Panc1 (cell line): ENCODE data around the gene SCAP. TPM values are rescaled to one million over a fixed set of nuclear protein-coding genes. Genes with fewer than 3 reads are reported as not detected.

Experiments used
- ATAC-seq: fragments of 200-7000 bp; cut with Tn5 transposase; 2 replicates; pipeline ENCODE4 v1.9.1; 2020; ENCODE audit warnings: mild to moderate bottlenecking, moderate library complexity
- BruUV-seq: library from RNA; stranded (reverse); fragments of 400-500 nt; replicated peaks from 2 replicates; lab custom pipeline; 2021; lab: Mats Ljungman, UMichigan
- CTCF ChIA-PET: fragments of 300-600 bp; sonication (Branson Sonifier 250); formaldehyde crosslinking; loops from one replicate; lab custom pipeline; 2022; ENCODE audit warnings: antibody characterized with exemption; lab: Charles Lee
- POLR2A ChIA-PET: fragments of 300-600 bp; sonication (Branson Sonifier 250); formaldehyde crosslinking; loops from one replicate; lab custom pipeline; 2022; ENCODE audit warnings: antibody characterized with exemption; lab: Charles Lee
- DNase-seq: peaks from one replicate; pipeline ENCODE4 v3.0.0-alpha.2; 2010; ENCODE audit warnings: low read depth, low spot score
- H3K27ac ChIP-seq: 2 replicates; pipeline ENCODE4 v1.5.1; 2011; ENCODE audit warnings: mild to moderate bottlenecking, low read length, inconsistent platforms
- H3K27me3 ChIP-seq: fragments of 200-500 bp; sonication (Bioruptor generic); 2 replicates; pipeline ENCODE4 v1.6.0; 2014; ENCODE audit warnings: low read length, inconsistent platforms; ENCODE audit not compliant: control insufficient read depth, insufficient read depth
- H3K36me3 ChIP-seq: fragments of 200-500 bp; sonication (Bioruptor generic); 2 replicates; pipeline ENCODE4 v1.5.1; 2014; ENCODE audit warnings: inconsistent platforms, mild to moderate bottlenecking, low read length, moderate library complexity; ENCODE audit not compliant: control insufficient read depth, insufficient read depth
- H3K4me1 ChIP-seq: 2 replicates; pipeline ENCODE4 v1.5.1; 2011; ENCODE audit warnings: inconsistent platforms, mild to moderate bottlenecking, low read length, moderate library complexity; ENCODE audit not compliant: control insufficient read depth, insufficient read depth
- H3K4me3 ChIP-seq, 2 experiments: 2 replicates each; pipeline ENCODE4 v1.5.1; 2011 to 2012; ENCODE audit warnings: low read depth in 2 of 2, low read length in 2 of 2, mild to moderate bottlenecking in 2 of 2, inconsistent platforms in 1 of 2, moderate library complexity in 1 of 2
- H3K9me3 ChIP-seq: fragments of 200-500 bp; sonication (Bioruptor generic); 2 replicates; pipeline ENCODE4 v1.5.1; 2014; ENCODE audit warnings: low read depth, mild to moderate bottlenecking, inconsistent platforms, low read length, moderate library complexity; ENCODE audit not compliant: control insufficient read depth, insufficient read depth
- POLR2AphosphoS5 ChIP-seq: IDR thresholded peaks from 2 replicates; pipeline ENCODE4 v1.6.1; 2012; ENCODE audit warnings: mild to moderate bottlenecking, low read depth, low read length, moderate library complexity
- REST ChIP-seq, 2 experiments: IDR thresholded peaks; 2 replicates each; pipeline ENCODE4 v1.6.1; 2011 to 2012; ENCODE audit warnings: low read depth in 2 of 2, control low read depth in 1 of 2, low read length in 1 of 2, mild to moderate bottlenecking in 1 of 2, moderate library complexity in 1 of 2; ENCODE audit not compliant: insufficient read depth in 1 of 2
- SIN3A ChIP-seq: IDR thresholded peaks from 2 replicates; pipeline ENCODE4 v1.6.1; 2012; ENCODE audit warnings: low read depth, mild to moderate bottlenecking, low read length, moderate library complexity, borderline replicate concordance; ENCODE audit not compliant: insufficient read depth
- TCF7L2 ChIP-seq: IDR thresholded peaks from 2 replicates; pipeline ENCODE4 v1.6.1; 2011; ENCODE audit warnings: mild to moderate bottlenecking, low read depth, low read length, inconsistent platforms
- in situ Hi-C: cut with HindIII; loops from 2 replicates; pipeline ENCODE4 v1.10.0; 2016; ENCODE audit warnings: low sequenced_read_pairs, low pct_unique_long_range_greater_than_20kb
- intact Hi-C: fragments of 100-400 bp; cut with micrococcal nuclease; formaldehyde crosslinking; loops from one replicate; pipeline ENCODE4 v1.10.0; 2022; ENCODE audit not compliant: unreplicated experiment
- total RNA-seq: library from RNA; stranded (reverse); gene quantifications from one replicate; pipeline ENCODE4 v1.2.1, GENCODE V29; 2021; ENCODE audit not compliant: unreplicated experiment
- TF ChIP-seq, protein P1 (sequence below): fragments of 450-650 bp; IDR thresholded peaks from 2 replicates; pipeline ENCODE4 v1.5.1; 2017; ENCODE audit warnings: mild to moderate bottlenecking

SCAP gene
- total RNA-seq, 1 experiment from 2014 or later: 49.7 TPM

GRCh38 chr3:47378869-47379268 is 96.9 kb downstream of the SCAP start:
- ChIA-PET POLR2A (no interaction called here), CTCF (no interaction called here)
- in situ Hi-C loops (no loop called here), intact Hi-C loops (no loop called here)
- Histone ChIP-seq H3K27me3 (no peaks in the 10 kb centered on the region), H3K4me1 (peaks cover 6% of the 10 kb centered on the region; the same call in 1 of the 2 replicates), H3K4me3 (no peak overlapping the region; a peak in 1 of 4 replicates), H3K36me3 (no peaks in the 10 kb centered on the region), H3K9me3 (no peaks in the 10 kb centered on the region), H3K27ac (no peak overlapping the region)
- no TSS peak for BruUV-seq
- TF ChIP-seq REST (IDR thresholded peaks at IDR 0.05; ENCODE audit: insufficient read depth in 1 of 2, low read depth in 2 of 2, low read length in 1 of 2): no peak
- no peak for TF ChIP-seq SIN3A
- no peak for TF ChIP-seq TCF7L2
- TF ChIP-seq, protein P1, sequence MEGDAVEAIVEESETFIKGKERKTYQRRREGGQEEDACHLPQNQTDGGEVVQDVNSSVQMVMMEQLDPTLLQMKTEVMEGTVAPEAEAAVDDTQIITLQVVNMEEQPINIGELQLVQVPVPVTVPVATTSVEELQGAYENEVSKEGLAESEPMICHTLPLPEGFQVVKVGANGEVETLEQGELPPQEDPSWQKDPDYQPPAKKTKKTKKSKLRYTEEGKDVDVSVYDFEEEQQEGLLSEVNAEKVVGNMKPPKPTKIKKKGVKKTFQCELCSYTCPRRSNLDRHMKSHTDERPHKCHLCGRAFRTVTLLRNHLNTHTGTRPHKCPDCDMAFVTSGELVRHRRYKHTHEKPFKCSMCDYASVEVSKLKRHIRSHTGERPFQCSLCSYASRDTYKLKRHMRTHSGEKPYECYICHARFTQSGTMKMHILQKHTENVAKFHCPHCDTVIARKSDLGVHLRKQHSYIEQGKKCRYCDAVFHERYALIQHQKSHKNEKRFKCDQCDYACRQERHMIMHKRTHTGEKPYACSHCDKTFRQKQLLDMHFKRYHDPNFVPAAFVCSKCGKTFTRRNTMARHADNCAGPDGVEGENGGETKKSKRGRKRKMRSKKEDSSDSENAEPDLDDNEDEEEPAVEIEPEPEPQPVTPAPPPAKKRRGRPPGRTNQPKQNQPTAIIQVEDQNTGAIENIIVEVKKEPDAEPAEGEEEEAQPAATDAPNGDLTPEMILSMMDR: no peak
- TF ChIP-seq POLR2AphosphoS5: no peak
- ATAC-seq (no peak), DNase-seq (no peak)

DNA sequence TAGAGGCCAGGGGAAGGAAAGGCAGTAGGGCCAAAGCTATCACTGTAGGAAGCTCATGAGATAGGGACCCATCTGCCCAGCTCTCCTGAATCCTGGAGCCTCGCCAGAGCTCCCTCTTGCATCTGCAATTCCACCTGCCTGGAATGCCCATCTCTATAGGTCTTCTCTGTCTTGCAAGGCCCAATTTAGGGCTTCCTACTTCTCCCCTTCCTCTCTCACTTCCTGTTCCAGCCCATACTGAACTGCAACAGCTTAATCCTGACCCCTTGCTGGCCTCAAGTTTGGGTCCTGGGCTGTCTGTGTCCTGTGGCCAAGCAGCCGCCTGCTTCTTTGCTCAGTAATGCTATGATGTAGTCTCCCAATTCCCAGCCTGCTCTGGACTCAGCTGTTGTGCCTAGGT is 98.6 kb downstream of the SCAP start:
- no peak overlapping the region for H3K27ac ChIP-seq
- ATAC-seq: no peak
- CTCF ChIA-PET: no interaction called here

More for the DNA sequence above, 98.6 kb downstream of the SCAP start:
- BruUV-seq: no TSS peak
- Histone ChIP-seq H3K4me3 (no peak overlapping the region), H3K4me1 (0 out of 2 replicates have a peak, but pooled peaks cover 3% of the 10 kb centered on the region), H3K27me3 (no peaks in the 10 kb centered on the region), H3K36me3 (no peaks in the 10 kb centered on the region), H3K9me3 (no peaks in the 10 kb centered on the region)
- no peak for TF ChIP-seq REST (IDR thresholded peaks at IDR 0.05; ENCODE audit: insufficient read depth in 1 of 2, low read depth in 2 of 2, low read length in 1 of 2)
- no peak for TF ChIP-seq TCF7L2
- TF ChIP-seq POLR2AphosphoS5: no peak
- intact Hi-C loops: no loop called here
- DNase-seq: no peak
- POLR2A ChIA-PET: no interaction called here
- in situ Hi-C loops: no loop called here
